Activated T-cell treated with anti-CD3 and anti-CD28 coated beads, Interleukin-2, amount 50 U/mL, for 48 hours (primary cell): ENCODE results near the gene ISCA2.
A peak's percentile ranks its signal among the peaks of the same experiment; 100 is the strongest.
"Not testable (repeated sequence)": the region's sequence is repeated elsewhere in the genome, so short reads cannot be mapped to it uniquely, and the experiment has no call there.

Source experiments
- DNase-seq, 2 experiments: peaks; one replicate each; pipeline ENCODE4 v3.0.0-alpha.2; 2020

ISCA2 gene, protein sequence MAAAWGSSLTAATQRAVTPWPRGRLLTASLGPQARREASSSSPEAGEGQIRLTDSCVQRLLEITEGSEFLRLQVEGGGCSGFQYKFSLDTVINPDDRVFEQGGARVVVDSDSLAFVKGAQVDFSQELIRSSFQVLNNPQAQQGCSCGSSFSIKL

GRCh38 chr14:74493343-74494261, at the start of gene ISCA2:
Gene ISCA2 (plus strand): TSS chr14:74493765. CDS start chr14:74493775, 10 bp downstream.
- peak; percentile 99 to 100 for DNase-seq

GRCh38 chr14:74444866-74445265, 48.7 kb upstream of the ISCA2 start:
- DNase-seq = no peak

- not testable (repeated sequence) for DNase-seq
These were observed 39.2 kb upstream of the ISCA2 start for GRCh38 chr14:74454397-74454796.

DNA sequence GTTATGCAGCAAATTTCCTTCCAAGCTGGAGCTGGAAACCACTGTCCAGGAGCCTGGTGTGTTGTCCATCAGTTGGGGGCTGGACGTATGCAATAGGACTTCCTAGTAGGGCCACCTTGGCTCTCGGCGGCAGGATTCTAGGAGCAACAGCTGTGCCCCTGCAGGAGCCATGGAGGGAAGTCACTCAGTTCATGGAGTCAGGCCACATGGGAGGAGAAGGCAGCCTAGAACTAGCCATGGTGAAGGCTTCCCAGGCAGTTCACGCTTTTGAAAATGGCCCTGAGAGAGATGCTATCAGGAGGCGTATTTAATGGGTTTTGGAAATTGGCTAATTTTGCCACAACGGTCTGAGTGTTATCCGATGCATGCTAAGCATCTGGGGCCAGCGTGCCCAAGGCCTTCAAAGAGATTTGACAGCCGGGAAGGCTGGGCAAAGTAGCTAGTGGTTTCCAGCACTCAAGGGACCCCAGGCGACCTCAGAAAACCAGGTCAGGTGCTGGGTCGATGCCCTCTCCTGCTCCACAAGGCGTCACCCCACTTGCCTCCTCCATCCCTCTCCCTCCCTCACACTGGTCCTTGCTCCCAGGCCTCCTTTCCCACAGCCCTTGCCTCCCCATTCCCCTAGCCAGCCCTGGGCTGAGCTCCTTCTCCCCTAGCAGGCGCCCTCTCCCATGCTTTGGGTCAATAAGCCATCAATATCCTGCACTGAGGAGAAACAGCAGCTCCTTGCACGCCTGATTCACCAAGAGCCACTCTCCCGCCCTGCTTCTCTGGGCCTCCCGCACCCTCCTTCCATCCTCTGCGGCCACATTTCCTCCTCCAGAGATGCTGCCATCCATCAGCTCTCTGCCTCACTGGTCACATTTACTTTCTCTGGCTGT, 36.6 kb upstream of the ISCA2 start:
- no peak for DNase-seq

- DNase-seq = no peak
These were observed 36.0 kb upstream of the ISCA2 start for GRCh38 chr14:74457565-74457895.

DNA sequence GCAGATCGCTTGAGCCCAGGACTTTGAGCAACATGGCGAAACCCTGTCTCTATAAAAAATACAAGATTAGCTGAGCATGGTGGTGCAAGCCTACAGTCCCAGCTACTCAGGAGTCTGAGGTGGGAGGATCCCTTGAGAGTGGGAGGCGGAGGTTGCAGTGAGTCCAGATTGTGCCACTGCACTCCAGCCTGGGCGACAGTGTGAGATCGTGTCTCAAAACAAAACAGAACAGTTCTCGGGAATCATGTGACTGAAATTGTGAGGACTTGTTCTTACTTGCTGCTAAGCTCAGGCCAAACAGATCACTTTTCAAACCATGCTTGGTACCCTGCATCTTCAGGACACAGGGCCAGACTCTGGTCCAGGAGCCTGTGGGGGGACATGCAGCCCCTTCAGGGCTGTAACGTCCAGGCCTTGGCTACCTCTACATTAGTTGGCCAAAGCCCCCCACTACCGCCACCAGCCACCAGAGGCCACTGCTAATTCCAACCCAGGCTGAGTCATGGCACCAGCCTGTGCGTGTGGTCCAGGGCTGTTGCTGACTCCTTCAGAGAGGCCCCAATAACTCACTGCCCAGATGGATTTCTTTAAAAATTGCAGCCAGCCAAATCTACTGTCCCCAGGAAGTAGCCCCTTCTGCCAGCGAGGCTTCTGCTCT, 34.1 kb upstream of the ISCA2 start:
- DNase-seq = peak; percentile 48 to 59

- DNase-seq = no peak
These were observed 33.6 kb upstream of the ISCA2 start for GRCh38 chr14:74459976-74460375.

DNA sequence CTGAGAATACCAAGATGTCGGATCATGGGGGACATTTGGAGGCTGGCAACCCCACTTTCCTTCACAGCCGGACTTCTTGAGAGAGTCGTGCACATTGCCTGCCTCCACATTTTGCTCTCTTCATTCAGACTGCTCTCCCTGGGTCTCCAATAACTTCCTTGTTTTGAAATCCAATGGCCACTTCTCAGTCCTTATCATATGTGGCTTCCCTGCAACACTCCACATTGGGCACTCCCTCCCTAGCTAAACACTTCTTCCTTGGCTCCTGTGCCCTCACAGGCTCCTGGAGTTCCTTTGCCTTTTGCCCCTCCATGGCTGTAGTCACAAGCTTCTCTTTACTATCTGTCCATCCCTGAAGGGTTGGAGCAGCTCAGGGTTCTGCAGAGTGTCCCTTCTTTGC, 30.6 kb upstream of the ISCA2 start:
- no peak for DNase-seq

GRCh38 chr14:74463697-74464096, 29.9 kb upstream of the ISCA2 start:
- no peak for DNase-seq

- no peak for DNase-seq
These were observed 28.8 kb upstream of the ISCA2 start for GRCh38 chr14:74464785-74465184.

DNA sequence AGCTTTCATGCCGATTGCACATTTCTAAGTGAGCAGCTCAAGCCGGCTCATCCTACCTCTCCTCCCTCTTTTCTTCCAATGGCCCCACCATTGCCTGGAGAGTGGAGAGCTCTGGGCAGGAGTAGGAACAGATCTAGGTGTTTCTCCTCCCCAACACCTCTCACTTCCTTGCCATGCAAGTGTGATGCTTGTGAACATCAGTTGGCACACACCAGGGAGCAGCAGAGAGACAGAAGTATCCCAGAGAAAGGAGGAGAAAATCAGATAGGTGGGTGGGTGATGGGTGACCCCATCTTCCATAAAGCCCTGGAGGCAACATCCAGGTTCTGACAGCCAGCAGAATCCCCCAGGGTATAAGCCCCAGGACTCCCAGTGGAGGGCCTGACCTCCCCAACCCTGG, 28.2 kb upstream of the ISCA2 start:
- DNase-seq = no peak

DNA sequence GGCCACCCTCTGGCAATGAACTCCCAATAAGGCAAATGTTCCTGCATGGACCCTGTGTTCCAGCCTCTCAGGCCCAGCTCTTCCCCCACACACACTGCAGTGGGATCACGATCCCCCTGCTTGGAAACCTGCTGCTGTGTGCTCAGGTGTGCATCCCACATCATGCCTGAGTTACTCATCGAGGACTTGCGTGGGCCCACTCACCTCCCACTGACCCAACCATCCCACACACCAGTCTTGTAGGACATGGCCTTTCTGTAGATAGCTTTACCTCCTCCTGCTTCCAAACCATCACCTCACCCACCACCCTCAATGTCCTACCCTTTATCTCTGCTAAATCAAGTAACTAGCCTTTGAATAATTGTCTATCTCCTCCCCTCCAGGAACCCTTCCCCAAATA, 25.1 kb upstream of the ISCA2 start:
- no peak for DNase-seq

DNA sequence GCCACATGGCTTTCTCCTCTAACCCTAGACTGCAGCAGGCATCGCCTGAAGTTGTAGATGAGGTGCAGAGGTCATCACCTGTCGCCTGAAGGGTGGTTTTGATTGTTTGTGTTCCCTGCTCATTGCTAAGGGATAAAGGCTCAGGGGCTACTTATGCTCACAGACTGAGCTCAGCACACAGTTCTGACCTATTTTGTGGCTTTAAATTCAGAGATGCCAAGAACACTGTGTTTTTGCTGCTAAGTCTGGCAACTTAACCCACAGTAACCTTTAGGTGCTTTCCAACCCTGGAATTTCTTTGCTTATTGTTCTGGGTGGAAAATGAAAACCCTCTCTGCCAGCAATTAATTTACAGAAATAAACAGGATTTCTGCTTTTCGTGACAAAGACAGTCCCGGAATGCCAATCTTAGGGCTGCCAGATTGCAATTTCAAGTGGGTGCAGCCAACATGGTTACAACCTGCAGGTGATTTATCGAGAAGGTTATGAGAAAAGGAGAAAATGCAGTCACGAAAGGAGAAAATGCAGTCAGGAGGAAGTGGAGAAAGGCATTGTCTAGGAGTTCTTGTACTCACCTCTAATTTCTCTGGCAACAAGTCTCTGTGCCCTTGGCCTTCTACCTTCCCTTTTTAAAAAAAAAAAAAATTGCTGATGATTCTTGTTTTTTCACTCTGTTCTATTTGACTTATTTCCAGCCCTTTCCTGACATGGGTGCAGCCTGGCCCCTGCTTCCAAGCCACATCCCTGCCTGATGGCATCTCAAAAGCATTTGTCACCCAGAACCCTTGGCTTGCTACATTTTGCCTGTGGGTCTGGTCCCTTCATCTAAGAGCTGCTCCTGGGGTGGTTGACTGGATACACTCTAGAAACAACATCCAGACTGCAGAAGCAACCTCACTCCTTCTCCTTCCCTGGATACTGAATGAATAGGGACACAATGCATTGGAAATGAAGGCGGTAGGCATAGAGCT, 23.7 kb upstream of the ISCA2 start:
- no peak for DNase-seq

DNA sequence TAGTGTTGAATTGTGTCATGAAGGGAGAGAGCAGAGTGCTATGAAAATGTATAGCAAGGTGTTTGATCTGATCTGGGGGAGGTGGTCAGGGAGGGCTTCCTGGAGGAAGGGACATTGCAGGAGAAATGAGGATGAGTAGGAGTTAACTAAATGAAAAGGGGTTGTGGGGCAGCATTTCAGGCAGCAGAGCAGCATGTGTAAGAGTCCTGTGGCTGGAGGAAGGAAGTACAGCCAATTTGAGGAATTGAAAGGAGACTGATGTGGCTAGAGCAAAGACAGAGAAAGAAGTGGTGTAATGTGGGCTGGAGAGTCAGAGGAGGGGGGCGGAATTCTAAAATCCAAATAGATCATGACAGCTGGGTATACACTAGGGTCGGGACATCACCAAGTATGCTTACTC, 21.0 kb upstream of the ISCA2 start:
- no peak for DNase-seq

GRCh38 chr14:74474376-74474775, 19.2 kb upstream of the ISCA2 start:
- DNase-seq = no peak

GRCh38 chr14:74475678-74476077, 17.9 kb upstream of the ISCA2 start:
- DNase-seq = no peak

DNA sequence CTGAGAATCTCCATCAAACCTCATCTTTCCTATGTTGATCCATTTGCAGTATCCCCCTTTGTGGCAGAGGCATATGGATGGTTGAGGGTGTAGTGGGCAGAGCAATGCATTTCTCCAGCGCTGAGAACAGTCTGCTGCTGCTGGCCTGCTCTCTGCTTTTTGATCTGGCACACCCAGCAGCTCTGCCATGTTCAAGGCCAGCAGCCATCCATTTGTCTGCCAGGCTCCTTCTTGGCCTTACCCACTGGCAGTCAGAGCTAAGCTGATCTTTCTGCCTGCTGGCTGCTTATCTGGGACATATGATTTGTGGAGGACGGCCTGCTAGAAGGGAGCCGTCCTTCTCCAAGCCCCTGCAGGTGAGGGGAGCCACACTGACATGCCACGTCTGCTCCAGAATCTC, 17.5 kb upstream of the ISCA2 start:
- DNase-seq = no peak

- no peak for DNase-seq
These were observed 17.0 kb upstream of the ISCA2 start for GRCh38 chr14:74476607-74477006.

- DNase-seq = no peak
These were observed 14.4 kb upstream of the ISCA2 start for GRCh38 chr14:74478996-74479635.

DNA sequence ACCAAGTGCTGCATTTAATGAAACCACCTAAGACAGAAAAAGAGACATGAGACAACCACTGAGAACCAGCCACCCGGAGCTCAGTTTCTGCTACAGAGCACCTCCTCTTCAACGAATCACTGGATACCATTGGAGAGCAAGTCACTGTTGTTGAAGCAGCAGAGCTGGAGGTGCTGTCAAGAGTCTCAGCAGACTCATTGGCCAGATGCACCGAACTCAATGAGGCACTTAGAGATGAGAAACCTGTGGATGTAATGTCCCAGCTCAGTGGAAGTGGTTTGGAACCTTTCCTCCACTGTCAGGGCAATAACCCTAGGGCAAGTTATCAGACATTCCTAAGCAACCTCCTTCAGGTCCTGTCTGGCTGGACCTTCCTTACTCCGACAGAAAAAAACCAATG, 13.5 kb upstream of the ISCA2 start:
- no peak for DNase-seq

- DNase-seq = no peak
These were observed 11.0 kb upstream of the ISCA2 start for GRCh38 chr14:74482571-74482970.
